DOHH2 (cell line): ENCODE data around the gene RBM44.

ENCODE experiments used
- CTCF ChIP-seq: fragments of 200-600 bp; sonication (generic); IDR thresholded peaks from one replicate; pipeline ENCODE4 v1.5.1; 2014; ENCODE audit warnings: antibody characterized with exemption, mild to moderate bottlenecking, low read depth, low read length; ENCODE audit not compliant: poor library complexity, severe bottlenecking
- EZH2phosphoT487 ChIP-seq: fragments of 200-600 bp; sonication (generic); IDR thresholded peaks from 2 replicates; pipeline ENCODE4 v1.6.1; 2017; ENCODE audit warnings: borderline replicate concordance, mild to moderate bottlenecking, antibody characterized with exemption, low read length, moderate library complexity, mixed read lengths

- TF ChIP-seq CTCF (no peak), EZH2phosphoT487 (no peak)
Observed at GRCh38 chr2:237882510-237883481, 84.2 kb downstream of the RBM44 start.
